GM03348 (cell line): ENCODE results near the gene TMEM203.
"Not testable (repeated sequence)": the region's sequence is repeated elsewhere in the genome, so short reads cannot be mapped to it uniquely, and the experiment has no call there.

Experiments used
- DNase-seq: peaks from one replicate; pipeline ENCODE4 v3.0.0; 2012; ENCODE audit warnings: low spot score

TMEM203 gene

GRCh38 chr9:137205126-137206069 lies at the start of gene TMEM203, which contains the start of gene NDOR1:
TMEM203 (minus strand) TSS chr9:137205648; CDS start chr9:137205414, 234 bp downstream.
NDOR1 (plus strand) TSS chr9:137205700; CDS start chr9:137205778, 78 bp downstream.
- DNase-seq = peak; percentile 95

GRCh38 chr9:137254624-137255447 lies 49.4 kb upstream of the TMEM203 start, which contains the start of gene NELFB:
NELFB (plus strand) TSS chr9:137255327.
- peak; percentile 100 for DNase-seq

GRCh38 chr9:137253717-137254623 lies 48.5 kb upstream of the TMEM203 start:
- DNase-seq = no peak

GRCh38 chr9:137252555-137253506 lies 47.4 kb upstream of the TMEM203 start:
- no peak for DNase-seq

- DNase-seq = no peak
These were observed 46.2 kb upstream of the TMEM203 start for GRCh38 chr9:137251490-137252268.

- DNase-seq = no peak
These were observed 45.7 kb upstream of the TMEM203 start, which contains the start of gene STPG3 for GRCh38 chr9:137251194-137251461. STPG3 (plus strand) TSS chr9:137251286; CDS start chr9:137251287, 1 bp downstream.

GRCh38 chr9:137250329-137251193 lies 45.1 kb upstream of the TMEM203 start:
- DNase-seq = no peak

GRCh38 chr9:137247916-137248175 lies 42.4 kb upstream of the TMEM203 start:
- no peak for DNase-seq

GRCh38 chr9:137247135-137247915 lies 41.9 kb upstream of the TMEM203 start:
- no peak for DNase-seq

GRCh38 chr9:137245450-137246421 lies 40.3 kb upstream of the TMEM203 start:
- no peak for DNase-seq

GRCh38 chr9:137244486-137245449 lies 39.3 kb upstream of the TMEM203 start:
- no peak for DNase-seq

- no peak for DNase-seq
These were observed 38.4 kb upstream of the TMEM203 start for GRCh38 chr9:137243626-137244485.

- DNase-seq = not testable (repeated sequence)
These were observed 37.8 kb upstream of the TMEM203 start for GRCh38 chr9:137243266-137243625.

- DNase-seq = no peak
These were observed 37.1 kb upstream of the TMEM203 start for GRCh38 chr9:137242269-137243203.
